Astrocyte (in vitro differentiated cells and primary cell): ENCODE data around the gene LRCH4.

ENCODE experiments used
- CTCF ChIP-seq: IDR thresholded peaks from 2 replicates; pipeline ENCODE4 v1.5.1; 2011; ENCODE audit warnings: low read depth, mild to moderate bottlenecking, inconsistent platforms, low read length, moderate library complexity; ENCODE audit not compliant: insufficient read depth
- EZH2 ChIP-seq: IDR thresholded peaks from 2 replicates; pipeline ENCODE4 v1.6.1; 2012; ENCODE audit warnings: mild to moderate bottlenecking, low read length, inconsistent platforms; ENCODE audit not compliant: insufficient read depth

DNA sequence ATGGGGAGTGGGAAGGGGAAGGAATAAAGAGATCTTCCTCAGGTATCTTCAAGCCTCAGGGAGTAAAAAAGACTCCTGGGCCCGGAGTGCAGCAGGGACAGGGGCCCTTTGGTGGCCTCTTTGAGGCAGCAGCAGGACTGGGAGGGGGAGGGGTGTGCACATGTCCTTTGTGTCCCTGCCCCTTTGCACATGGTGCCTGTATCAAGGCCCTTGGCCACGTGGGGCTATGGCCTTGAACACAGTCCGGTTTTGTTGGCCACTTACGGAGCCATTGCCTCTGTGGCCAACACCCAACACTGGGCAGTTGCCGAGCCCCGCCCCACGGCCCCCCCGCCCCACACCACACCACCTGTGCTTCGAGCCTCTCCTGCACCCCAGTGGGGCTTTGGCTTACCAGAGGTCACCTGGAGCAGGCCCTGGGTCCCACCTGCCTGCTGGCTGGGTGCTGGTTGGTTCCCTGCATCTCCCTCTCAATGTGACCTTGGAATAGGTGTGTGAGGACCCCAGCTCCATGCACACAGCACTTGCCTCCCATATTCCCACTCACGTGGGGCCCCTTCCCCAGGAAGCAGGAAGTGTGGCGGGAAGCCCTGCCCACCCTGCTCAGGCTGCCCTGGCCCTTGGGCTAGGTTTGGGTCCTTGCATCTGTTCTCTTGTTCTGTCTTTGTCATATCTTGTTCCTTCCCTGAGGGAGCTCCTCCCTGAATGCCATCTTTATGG lies 17.6 kb downstream of the LRCH4 start:
- no peak for TF ChIP-seq CTCF
- no peak for TF ChIP-seq EZH2
